GM19035 (cell line): ENCODE measurements around the gene UQCC3.
"Not testable (repeated sequence)": the region's sequence is repeated elsewhere in the genome, so short reads cannot be mapped to it uniquely, and the experiment has no call there.

Experiments used
- ATAC-seq: cut with Tn5 transposase; IDR thresholded peaks from one replicate; pipeline ENCODE4 v1.9.1; 2021; ENCODE audit not compliant: unreplicated experiment

UQCC3 gene

DNA sequence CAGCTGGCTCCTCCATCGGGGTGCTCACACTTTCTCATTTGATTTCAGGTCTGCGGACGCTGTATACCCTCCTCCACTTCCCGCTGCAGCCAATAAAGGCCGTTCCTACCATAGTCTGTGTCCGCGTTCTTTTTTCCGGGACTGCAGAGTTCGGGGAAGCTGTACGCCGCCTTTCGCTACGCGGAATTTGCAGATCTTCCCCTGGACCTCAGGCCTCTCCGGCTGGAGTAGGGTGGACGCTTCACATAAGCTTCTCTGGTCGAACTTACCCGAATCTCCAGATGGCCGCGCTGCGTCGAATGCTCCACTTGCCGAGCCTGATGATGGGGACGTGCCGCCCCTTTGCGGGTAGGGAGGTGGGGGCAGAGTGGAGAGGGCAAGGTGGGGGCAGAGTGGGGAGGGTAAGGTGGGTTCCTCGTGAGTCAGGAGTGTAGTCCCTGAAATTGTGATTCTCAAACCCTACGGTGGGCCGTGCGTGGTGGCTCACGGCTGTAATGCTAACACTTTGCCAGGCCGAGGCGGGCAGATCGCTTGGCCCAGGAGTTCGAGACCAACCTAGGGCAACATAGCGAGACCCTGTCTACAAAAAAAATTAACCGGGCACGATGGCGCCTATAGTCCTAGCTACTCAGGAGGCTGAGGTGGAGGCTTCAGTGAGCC lies 5.7 kb upstream of the UQCC3 start:
- peak; percentile 13 for ATAC-seq

DNA sequence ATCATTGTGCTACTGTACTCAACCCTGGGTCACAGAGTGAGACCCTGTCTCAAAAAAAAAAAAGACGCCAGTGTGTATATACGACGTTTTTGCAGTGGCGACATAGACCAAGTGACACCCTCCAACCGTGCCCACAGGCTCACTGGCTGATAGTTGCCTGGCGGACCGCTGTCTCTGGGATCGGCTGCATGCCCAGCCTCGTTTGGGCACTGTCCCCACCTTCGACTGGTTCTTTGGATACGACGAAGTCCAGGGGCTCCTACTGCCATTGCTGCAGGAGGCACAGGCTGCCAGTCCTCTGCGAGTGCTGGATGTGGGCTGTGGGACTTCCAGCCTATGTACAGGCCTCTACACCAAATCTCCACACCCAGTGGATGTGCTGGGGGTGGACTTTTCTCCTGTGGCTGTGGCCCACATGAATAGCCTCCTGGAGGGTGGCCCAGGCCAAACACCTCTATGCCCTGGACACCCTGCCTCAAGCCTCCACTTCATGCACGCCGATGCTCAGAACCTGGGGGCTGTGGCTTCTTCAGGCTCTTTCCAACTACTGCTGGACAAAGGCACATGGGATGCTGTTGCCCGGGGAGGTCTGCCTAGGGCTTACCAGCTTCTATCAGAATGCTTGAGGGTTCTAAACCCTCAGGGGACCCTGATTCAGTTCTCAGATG lies 5.1 kb upstream of the UQCC3 start:
- ATAC-seq: no peak

DNA sequence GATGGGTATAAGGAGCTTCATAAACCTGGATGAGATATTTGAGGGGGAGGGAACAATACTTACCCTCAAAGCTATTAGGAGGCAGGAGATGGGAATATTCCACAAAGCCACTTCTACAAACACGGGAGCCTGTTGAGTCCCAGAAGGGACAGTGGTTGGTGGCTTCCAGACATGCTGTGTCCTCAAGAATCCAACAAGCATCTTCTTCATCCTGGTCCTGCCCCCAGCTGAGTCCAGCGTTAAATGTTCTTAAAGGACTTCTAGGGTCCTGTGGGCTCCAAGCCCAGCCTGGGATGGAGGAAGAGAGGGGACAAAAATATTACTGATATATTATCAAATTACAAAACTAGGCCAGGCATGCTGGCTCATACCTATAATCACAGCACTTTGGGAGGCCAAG lies 4.0 kb upstream of the UQCC3 start:
- ATAC-seq: no peak

DNA sequence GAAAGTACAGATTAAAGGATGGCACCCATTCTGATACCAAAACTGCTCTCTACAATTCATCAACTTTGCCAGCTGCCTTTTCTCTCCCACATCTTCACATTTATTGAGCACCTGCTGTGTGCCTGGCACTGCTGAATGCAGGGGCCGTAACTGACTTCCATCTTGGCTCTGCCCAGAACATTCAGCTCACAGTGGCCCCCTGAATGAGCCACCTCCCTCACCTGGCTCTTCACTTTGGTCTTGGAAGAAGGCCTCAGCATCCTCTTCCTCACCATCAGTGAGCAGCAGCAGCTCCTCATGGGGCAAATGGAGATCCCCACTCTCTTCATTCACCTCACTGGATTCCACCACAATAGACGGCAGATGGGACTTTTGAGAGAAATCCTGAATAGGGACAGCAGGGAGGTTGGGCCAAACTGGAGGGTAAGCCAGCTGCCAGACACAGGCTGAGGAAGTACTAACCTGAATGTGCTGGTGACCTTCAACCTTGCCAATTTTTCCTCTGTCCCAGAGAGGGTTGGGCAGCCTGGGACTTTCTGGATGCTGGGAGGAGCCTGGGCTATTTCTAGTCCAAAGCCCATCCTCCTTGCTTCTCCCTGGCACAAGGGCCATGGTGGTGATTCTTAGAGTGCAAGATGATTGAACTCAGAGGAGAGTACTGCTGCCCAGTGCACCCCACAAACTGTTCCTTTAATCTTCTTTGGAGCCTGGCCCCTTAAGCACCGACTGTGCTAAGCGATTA lies 1.9 kb upstream of the UQCC3 start:
- no peak for ATAC-seq

DNA sequence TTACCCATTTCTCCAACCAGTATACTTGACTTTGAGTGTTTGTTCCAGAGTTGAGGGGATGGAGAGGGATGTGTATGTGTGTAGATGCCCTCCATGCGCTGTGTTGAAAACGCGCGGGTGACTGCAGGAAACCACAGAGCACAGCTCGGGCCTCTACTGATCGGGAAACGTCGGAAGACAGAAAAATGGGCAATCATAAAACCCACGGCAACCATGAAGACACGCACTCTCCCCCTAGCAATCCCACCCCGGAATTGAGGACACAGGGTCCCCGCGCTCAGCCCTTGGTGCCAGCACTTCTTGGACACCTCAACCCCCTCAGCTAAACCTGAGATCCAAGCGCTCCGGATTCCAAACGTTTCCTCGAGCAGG lies 251 bp upstream of the UQCC3 start:
- ATAC-seq: peak; percentile 1

DNA sequence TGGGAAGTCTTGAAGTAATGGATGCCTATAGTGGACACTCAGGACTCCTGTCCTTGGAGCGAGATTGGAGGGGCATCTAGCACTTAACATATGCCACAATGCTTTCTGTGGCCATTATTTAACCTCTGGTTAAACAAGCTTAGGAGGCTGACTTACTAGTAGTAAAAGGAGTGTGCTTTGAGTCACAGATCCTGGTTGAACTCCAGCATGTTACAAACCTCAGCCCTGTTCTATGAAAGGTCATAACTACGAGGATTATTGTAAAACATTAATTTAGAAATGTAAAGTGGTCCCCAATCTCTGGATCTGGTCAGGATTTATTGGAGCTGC lies 1.7 kb downstream of the UQCC3 start:
- no peak for ATAC-seq

DNA sequence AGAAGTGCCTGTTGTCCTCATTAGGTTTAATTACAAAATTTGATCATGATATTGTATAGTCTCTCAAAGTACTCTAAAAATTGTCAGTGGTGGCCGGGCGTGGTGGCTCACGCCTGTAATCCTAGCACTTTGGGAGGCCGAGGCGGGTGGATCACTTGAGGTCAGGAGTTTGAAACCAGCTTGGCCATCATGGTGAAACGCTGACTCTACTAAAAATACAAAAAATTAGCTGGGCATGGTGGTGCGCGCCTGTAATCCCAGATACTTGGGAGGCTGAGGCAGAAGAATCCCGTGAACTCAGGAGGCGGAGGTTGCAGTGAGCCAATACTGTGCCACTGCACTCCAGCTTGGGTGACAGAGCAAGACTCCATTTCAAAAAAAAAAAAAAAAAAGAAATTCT lies 3.9 kb downstream of the UQCC3 start:
- not testable (repeated sequence) for ATAC-seq

DNA sequence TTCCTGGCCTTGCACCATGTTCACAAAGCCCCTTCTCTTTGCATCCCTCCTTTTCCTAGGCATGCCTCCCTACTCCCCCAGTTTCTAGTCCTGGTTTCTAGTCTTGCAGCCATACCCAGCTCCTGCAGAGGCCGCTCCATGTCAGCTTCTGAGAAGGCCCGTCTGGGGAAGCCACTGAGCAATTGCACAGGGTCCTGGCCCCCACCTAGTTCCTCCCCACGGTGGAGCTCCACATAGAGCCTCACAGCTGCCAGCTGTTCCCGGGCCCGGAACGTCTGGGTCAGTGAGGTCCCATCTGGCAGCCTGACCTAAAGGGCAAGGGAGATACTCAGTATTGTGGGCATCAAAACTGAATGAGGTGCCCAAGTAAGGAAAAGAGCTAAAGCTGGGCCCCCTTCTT lies 5.2 kb downstream of the UQCC3 start:
- no peak for ATAC-seq

DNA sequence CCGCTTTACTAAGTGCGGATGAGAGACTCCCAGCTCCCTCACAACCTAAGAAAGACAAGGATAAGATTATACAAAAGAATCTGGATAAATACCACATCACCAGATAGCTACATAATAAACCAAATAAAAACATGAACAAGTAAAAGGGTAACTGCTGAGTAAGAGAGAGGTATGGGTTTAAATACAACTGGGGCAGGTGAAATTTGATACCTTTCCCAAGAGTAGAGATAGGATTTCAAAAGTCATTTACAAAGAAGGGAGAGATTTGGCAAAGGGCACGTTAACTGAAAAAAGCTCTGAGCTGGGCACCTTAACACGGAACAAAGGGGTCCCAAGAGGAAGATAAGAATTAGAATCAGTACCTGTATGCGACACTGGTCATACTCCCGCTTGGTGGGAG lies 5.7 kb downstream of the UQCC3 start:
- no peak for ATAC-seq

DNA sequence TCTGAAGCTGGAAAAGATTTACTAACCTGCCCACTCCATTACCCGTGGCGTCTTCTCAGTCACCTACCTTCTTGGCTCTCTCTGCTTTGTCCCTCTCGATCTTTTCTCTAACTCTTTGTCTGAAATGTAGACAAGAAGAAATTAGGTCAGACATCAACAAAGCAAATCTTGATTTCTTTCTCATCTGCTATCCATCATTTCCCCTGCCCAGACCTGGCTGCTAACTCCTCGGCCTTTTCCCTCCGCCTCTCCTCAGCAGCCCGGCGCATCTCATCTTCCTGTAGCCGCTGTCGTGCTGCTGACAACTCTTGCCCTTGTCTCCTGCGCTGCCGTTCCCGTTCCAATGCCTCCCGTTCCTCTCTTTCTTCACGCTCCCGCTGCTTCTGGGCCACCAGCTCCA lies 6.2 kb downstream of the UQCC3 start:
- ATAC-seq: no peak

DNA sequence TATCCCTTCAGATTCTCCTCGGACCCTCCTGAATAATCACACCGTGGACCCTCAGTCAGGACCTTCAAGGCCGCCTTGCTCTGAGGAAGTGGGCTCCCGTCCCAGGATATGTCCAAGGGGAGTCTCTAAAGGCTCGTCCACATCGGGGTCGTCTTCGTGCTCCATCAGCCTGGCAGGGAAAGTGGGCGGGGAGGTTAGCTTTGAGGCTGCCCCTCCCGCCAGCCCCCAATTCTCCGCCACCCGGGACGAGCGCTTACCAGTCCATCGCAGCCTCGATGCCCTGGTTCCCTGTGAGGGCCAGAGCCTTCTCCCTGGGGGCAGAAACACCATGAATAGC lies 6.9 kb downstream of the UQCC3 start:
- no peak for ATAC-seq

DNA sequence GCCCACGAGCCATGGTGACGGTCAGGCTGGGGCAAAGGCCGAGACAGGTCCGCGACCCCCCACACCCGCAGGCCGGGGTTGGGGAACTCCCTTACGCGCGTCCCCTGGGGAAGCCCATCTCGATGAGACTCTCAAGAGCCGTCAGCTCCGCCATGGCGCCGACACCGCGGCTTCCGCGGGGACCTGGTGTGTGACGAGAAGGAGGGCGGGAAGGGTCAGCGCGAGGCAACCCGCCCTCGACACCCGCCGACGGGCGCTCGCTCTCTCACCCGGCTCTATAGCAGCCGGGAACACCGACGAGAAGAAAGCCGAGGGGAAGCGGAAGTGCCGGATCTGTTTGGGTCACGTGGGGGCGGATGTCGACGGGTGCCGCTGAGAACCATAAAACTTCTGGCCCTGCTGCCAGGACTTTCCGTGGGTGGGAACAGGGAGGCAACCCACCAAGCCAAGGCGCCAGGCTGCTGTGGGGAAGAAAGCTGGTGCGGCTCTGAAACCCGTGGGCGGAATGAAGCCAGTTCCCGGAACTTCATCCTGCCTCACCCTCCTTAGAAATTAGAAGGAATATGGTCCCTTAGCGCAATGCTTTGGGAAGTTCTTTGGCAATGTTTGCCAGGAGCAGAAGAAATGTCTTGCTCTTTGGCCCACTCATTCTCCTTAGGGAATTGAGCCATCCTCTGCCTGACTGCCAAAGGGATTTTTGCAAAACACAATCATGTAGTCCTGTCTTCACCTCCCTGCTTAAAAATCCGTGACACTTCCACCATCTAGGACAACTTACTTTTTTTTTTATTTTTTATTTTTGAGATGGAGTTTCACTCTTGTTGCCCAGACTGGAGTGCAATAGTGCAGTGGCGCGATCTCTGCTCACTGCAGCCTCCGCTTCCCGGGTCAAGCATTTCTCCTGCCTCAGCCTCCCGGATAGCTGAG lies 7.6 kb downstream of the UQCC3 start, which contains the start of gene UBXN1:
Gene UBXN1 (minus strand): TSS at position 304 of the 927 bp plus-strand sequence. CDS start 150 bp downstream, at position 154.
- peak; percentile 71 for ATAC-seq

DNA sequence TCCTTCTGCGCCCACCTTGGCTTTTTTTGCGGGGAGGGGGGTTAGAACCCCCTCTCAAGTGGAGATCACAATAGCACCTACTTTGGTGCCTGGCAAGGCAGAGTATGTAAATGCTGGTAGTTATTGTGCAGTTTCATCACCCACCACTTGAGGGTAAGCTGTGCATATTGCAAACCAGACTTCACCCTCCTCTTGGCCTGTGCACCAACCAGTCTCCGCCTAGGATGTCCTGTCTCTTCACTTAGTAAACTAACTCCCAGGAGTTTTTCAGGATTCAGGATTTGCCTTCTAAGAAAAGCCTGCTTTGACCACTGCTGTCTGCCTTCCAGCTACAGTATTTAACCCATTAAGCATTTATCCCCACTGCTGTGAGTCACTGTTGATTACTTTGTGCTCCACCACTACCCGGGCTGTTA lies 9.4 kb downstream of the UQCC3 start:
- no peak for ATAC-seq

DNA sequence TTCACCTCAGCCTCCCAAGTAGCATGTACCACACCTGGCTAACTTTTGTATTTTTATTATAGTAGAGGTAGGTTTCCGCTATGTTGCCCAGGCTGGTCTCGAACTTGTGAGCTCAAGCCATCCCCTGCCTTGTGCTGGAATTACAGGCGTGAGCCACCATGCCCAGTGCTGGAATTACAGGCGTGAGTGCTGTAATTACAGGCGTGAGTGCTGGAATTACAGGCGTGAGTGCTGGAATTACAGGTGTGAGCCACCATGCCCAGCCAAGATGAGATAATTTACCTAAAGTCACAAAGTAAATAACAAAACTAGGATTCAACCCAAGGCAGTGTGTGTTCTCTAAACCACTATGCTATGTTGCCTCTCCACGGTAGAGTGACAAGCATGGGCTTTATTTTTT lies 11.0 kb downstream of the UQCC3 start:
- no peak for ATAC-seq

DNA sequence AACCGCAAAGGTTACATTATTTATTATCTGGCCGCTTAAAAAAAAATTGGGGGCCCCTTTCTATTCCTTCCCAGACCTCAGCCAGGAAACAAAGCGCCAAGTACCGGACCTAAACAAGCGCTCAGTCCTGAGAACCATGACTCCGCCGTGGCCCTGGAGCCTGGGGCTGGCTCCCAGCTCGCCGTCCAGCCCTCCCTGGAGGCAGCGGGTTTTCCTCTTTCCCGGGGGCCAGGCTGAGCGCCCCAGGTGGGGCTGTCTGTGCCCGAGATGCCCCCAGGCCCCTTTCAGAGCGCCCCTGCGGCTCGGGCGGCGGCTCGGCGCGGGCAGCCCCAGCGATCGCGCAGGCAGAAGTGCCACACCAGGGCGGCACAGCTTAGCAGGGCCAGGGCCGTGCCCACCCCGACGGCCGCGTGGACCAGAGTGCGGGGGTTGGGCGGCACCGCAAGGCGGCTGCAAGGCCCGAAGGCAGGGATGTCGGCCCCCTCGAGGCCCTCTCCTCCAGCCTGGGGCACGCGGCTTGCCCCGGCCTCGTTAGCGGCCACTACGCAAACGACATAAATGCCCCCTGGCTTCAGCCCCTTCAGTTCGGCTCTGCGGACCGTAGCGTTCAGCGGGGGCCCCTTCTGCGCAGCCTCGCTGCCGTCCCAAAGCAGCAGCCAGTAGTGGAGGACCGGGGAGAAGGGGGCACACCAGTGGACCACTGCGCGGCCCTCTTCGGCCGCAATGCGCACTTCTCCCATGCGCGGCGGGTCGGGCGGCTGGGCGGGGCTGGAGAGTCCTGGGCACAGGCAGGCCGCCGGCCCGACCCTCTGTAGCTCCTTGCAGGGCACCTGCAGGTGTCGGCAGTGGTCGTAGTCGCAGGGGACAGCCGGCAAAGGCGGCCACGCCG lies 16.3 kb downstream of the UQCC3 start:
- ATAC-seq: no peak

DNA sequence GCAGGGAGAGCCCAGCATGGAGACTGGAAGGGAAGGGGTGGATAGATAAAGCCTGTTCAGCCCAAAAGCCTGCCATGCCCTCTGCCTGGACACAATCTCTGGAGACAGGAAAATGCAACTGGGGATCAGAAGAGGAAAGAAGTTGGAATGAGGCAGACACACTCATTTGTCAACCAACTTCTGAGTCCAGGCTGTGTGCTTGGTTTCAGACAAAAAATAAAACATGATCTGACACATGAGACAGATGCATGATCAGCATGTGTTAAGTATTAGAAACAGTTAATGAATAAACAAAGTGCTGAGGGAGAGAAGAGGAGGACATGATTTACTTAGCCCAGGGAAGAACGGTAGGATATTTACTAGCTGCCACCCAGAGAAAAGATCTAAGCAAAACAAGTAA lies 17.0 kb downstream of the UQCC3 start:
- no peak for ATAC-seq

DNA sequence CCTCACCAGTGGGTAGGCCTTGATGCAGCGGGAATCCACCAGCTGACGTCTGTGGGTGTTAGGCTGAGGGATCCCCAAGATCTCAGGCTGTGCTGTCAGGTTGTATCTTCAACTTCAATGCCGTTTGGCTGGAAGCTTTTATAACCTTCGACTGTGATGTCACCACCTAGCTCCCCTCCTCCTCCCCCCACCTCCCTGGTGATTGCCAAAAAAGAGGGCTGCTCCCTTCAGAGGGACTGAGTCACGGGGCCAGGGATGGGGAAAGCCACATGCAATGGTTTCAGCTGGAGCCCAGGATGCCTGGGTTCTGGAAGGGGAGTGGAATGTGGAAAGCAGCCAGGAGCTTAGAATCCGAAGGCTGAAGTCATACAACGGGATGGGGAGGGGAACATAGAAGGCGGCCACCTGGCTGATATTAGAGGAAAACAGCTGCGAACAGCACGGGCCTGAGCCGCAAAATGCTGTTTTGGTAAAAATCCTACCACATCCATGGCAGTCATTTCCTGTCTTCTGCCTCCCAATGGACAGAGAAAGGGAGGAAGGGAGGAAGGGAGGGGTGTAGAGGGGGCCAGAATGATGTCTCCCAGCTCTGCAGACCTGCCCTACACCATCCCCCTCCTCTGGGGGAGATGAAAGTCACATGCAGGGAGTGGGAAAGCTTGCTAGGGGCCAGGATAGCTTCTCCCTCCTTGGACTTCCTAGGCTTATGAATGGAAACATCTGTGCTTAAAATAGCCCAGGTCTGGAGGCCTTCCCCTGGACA lies 18.1 kb downstream of the UQCC3 start, which contains the start of gene LRRN4CL:
Gene LRRN4CL (minus strand): TSS at position 110 of the 763 bp plus-strand sequence. CDS start 1,022 bp downstream, outside the sequence.
- no peak for ATAC-seq

DNA sequence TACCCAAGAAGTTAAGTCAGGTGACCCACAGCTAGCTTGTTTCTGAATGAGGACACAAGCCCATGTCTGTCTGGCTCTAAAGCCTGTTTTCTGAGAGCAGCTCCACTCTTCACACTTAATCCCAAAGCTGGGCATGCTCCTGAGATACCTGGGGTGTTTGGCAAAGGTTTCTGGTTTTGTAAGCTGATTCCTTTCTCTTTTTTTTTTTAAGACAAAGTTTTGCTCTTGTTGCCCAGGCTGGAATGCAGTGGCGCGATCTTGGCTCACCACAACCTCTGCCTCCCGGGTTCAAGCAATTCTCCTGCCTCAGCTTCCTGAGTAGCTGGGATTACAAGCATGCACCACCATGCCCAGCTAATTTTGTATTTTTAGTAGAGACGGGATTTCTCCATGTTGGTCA lies 22.2 kb downstream of the UQCC3 start:
- not testable (repeated sequence) for ATAC-seq

DNA sequence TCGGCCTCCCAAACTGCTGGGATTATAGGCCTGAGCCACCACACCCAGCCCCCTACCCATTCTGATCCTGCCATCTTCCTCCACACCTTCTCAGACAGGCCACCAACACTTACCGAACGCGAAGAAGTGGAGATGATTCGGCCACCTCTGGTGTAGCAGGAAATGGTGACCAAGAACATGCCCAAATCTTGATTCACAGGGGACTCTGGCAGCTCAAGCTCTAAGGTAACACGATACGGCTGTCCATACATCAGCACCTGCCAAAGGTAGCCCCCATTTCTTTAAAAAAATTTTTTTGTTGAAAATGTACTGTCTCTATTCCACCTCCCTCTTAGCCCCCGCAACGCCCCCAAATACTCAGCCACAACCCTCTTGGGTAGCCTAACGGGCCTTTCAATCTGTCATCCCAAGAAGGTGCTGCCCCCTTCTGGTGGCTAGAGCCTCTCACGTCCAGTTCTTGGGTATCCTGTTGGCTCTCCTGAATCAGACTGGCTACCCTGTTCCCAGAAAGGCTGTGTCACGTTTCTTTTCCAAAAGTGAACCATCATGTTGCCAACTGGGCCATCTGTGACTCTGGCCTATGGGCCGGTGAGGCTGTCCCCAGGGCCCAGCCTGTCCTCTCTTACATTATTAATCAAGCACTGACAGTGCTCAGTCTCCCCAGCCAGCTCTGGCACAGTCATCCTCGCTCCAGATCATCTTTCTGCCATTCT lies 23.1 kb downstream of the UQCC3 start:
- no peak for ATAC-seq
